ENCODE measurements around the gene ETFB.

The ETFB gene

GRCh38 chr19:51356159-51356801 is 9.9 kb downstream of the ETFB start:
- Mint-ChIP-seq H3K9me3 (no peaks in the 10 kb centered on the region), H3K4me1 (peaks cover 47% of the 10 kb centered on the region), H3K27me3 (ENCODE audit: low read depth, poor library complexity) (no peaks in the 10 kb centered on the region), H3K4me3 (no peak overlapping the region), H3K27ac (no peak overlapping the region), H3K36me3 (ENCODE audit: low read depth) (peaks cover 11% of the 10 kb centered on the region)
- TF ChIP-seq CTCF (IDR thresholded peaks at IDR 0.05), result no peak
- no peak for DNase-seq

GRCh38 chr19:51354742-51355148 is 11.4 kb downstream of the ETFB start:
- peak; percentile 71 for DNase-seq
- TF ChIP-seq CTCF (IDR thresholded peaks at IDR 0.05), result no peak
- Mint-ChIP-seq H3K27ac (peak overlapping the region; percentile 91), H3K27me3 (ENCODE audit: low read depth, poor library complexity) (no peaks in the 10 kb centered on the region), H3K4me3 (peak overlapping the region; percentile 68), H3K36me3 (ENCODE audit: low read depth) (peaks cover 16% of the 10 kb centered on the region), H3K4me1 (peaks cover 47% of the 10 kb centered on the region), H3K9me3 (no peaks in the 10 kb centered on the region)

GRCh38 chr19:51354103-51354741 is 12.0 kb downstream of the ETFB start:
- no peak for TF ChIP-seq CTCF (IDR thresholded peaks at IDR 0.05)
- peak overlapping the region; percentile 68 for H3K4me3 Mint-ChIP-seq
- H3K4me1 Mint-ChIP-seq, result peaks cover 42% of the 10 kb centered on the region
- peaks cover 16% of the 10 kb centered on the region for H3K36me3 Mint-ChIP-seq (ENCODE audit: low read depth)
- no peaks in the 10 kb centered on the region for H3K9me3 Mint-ChIP-seq
- DNase-seq, result peak; percentile 39
- H3K27ac Mint-ChIP-seq, result peak overlapping the region; percentile 91
- no peaks in the 10 kb centered on the region for H3K27me3 Mint-ChIP-seq (ENCODE audit: low read depth, poor library complexity)

- Mint-ChIP-seq H3K27ac (no peak overlapping the region), H3K4me3 (no peak overlapping the region), H3K9me3 (no peaks in the 10 kb centered on the region), H3K27me3 (ENCODE audit: low read depth, poor library complexity) (no peaks in the 10 kb centered on the region), H3K36me3 (ENCODE audit: low read depth) (peaks cover 16% of the 10 kb centered on the region), H3K4me1 (peaks cover 39% of the 10 kb centered on the region)
- DNase-seq, result no peak
- no peak for TF ChIP-seq CTCF (IDR thresholded peaks at IDR 0.05)
Measured at GRCh38 chr19:51352783-51353360, 13.3 kb downstream of the ETFB start.

- Mint-ChIP-seq H3K4me3 (no peak overlapping the region), H3K27ac (no peak overlapping the region)
Measured at GRCh38 chr19:51351266-51351990, 14.8 kb downstream of the ETFB start.

More at GRCh38 chr19:51351266-51351990, 14.8 kb downstream of the ETFB start:
- Mint-ChIP-seq H3K4me1 (peaks cover 33% of the 10 kb centered on the region), H3K36me3 (ENCODE audit: low read depth) (peaks cover 21% of the 10 kb centered on the region), H3K27me3 (ENCODE audit: low read depth, poor library complexity) (no peaks in the 10 kb centered on the region), H3K9me3 (no peaks in the 10 kb centered on the region)
- DNase-seq, result no peak
- TF ChIP-seq CTCF (IDR thresholded peaks at IDR 0.05), result no peak
